Measurements from ENCODE around the gene ZFP30. TPM values are rescaled to one million over a fixed set of nuclear protein-coding genes. Genes with fewer than 3 reads are reported as not detected.

ZFP30 gene
- total and polyA plus RNA-seq, 2 of the 13 experiments (the other 11 are each of a cell fraction or from before 2014, with no cell fraction given), result 3.4 to 19.2 TPM

GRCh38 chr19:37655689-37656371, 565 bp upstream of the ZFP30 start (continued):
- TF ChIP-seq ARNT2 (CRISPR knock-in tag; IDR thresholded peaks at IDR 0.05; ENCODE audit: low read depth) (peak; percentile 36; the same call in 1 of the 2 replicates), FOXO1 (CRISPR knock-in tag; IDR thresholded peaks at IDR 0.05) (peak; percentile 27; the same call in 1 of the 2 replicates), MTF1 (CRISPR knock-in tag; IDR thresholded peaks at IDR 0.05) (no peak), HDAC2 (CRISPR knock-in tag; IDR thresholded peaks at IDR 0.05) (peak; percentile 47; the same call in 1 of the 2 replicates), ATAD3A (CRISPR knock-in tag; IDR thresholded peaks at IDR 0.05) (no peak), YEATS4 (CRISPR knock-in tag; IDR thresholded peaks at IDR 0.05; ENCODE audit: borderline replicate concordance) (peak; percentile 82), ZNF160 (CRISPR knock-in tag; IDR thresholded peaks at IDR 0.05) (no peak), THYN1 (CRISPR knock-in tag; IDR thresholded peaks at IDR 0.05; ENCODE audit: borderline replicate concordance, low read depth) (no peak; the same call in 1 of the 2 replicates), ZNF513 (CRISPR knock-in tag; conservative IDR thresholded peaks at IDR 0.05) (no peak), RXRB (CRISPR knock-in tag; IDR thresholded peaks at IDR 0.05; ENCODE audit: borderline replicate concordance) (no peak), ZNF557 (CRISPR knock-in tag; IDR thresholded peaks at IDR 0.05) (peak; percentile 59; the same call in 1 of the 2 replicates), GTF3A (CRISPR knock-in tag; conservative IDR thresholded peaks at IDR 0.05) (0 out of 2 replicates have a peak, but pooled peaks have one; percentile 31), PCBP2 (optimal IDR thresholded peaks at IDR 0.05; ENCODE audit: low read depth, low read length, poor library complexity, severe bottlenecking) (no peak), ZNF570 (CRISPR knock-in tag; IDR thresholded peaks at IDR 0.05; ENCODE audit: borderline replicate concordance) (no peak), ZNF224 (CRISPR knock-in tag; IDR thresholded peaks at IDR 0.05) (peak; percentile 96; the same call in 1 of the 2 replicates), GATAD2A (CRISPR knock-in tag; IDR thresholded peaks at IDR 0.05) (0 out of 2 replicates have a peak, but pooled peaks have one; percentile 20), NCOA2 (CRISPR knock-in tag; IDR thresholded peaks at IDR 0.05) (0 out of 2 replicates have a peak, but pooled peaks have one; percentile 23), PRPF4 (IDR thresholded peaks at IDR 0.05; ENCODE audit: low read depth, low read length, poor library complexity, severe bottlenecking) (no peak), ZNF331 (CRISPR knock-in tag; IDR thresholded peaks at IDR 0.05) (peak; percentile 53), NR2F6 (IDR thresholded peaks at IDR 0.05) (no peak; the same call in 1 of the 2 replicates), NR2F6 (CRISPR knock-in tag; IDR thresholded peaks at IDR 0.05) (no peak), IRF1 (CRISPR knock-in tag; IDR thresholded peaks at IDR 0.05; ENCODE audit: low read depth) (no peak), ZNF7 (CRISPR knock-in tag; IDR thresholded peaks at IDR 0.05) (no peak), ZXDC (CRISPR knock-in tag; IDR thresholded peaks at IDR 0.05) (0 out of 2 replicates have a peak, but pooled peaks have one; percentile 71), ZNF501 (CRISPR knock-in tag; IDR thresholded peaks at IDR 0.05) (peak; percentile 79; the same call in 1 of the 2 replicates), ZNF367 (CRISPR knock-in tag; IDR thresholded peaks at IDR 0.05; ENCODE audit: borderline replicate concordance) (no peak), ZNF674 (CRISPR knock-in tag; IDR thresholded peaks at IDR 0.05; ENCODE audit: low read depth) (no peak), PAF1 (CRISPR knock-in tag; IDR thresholded peaks at IDR 0.05) (no peak)
